Tibial nerve (tissue), 4 donors: ENCODE data around the gene PIEZO1. TPM values are rescaled to one million over a fixed set of nuclear protein-coding genes. Genes with fewer than 3 reads are reported as not detected.

Experiments
- DNase-seq, 2 donors: peaks; one replicate each; pipeline ENCODE4 v3.0.0-alpha.2; 2019; ENCODE audit warnings: low spot score in 2 of 2
- H3K27ac ChIP-seq, 4 donors: fragments of 200-600 bp; sonication (generic) in 3 of 4; one replicate each; pipeline ENCODE4 v1.5.1; 2017 to 2019; ENCODE audit warnings: mild to moderate bottlenecking in 1 of 4
- H3K27me3 ChIP-seq, 2 donors: fragments of 200-600 bp; sonication (generic) in 1 of 2; one replicate each; pipeline versions ENCODE4 v1.5.1 to v1.6.0; 2017 to 2019
- H3K36me3 ChIP-seq, 3 donors: fragments of 200-600 bp; sonication (generic); one replicate each; pipeline ENCODE4 v1.5.1; 2018 to 2019
- H3K4me1 ChIP-seq, 4 donors: fragments of 200-600 bp; sonication (generic) in 3 of 4; one replicate each; pipeline ENCODE4 v1.5.1; 2017 to 2019
- H3K4me3 ChIP-seq, 4 donors: fragments of 200-600 bp; sonication (generic) in 3 of 4; one replicate each; pipeline ENCODE4 v1.5.1; 2017 to 2019; ENCODE audit warnings: mild to moderate bottlenecking in 1 of 4, moderate library complexity in 1 of 4
- H3K9me3 ChIP-seq, 4 donors: fragments of 200-600 bp; sonication (generic) in 3 of 4; one replicate each; pipeline ENCODE4 v1.5.1; 2017 to 2019
- CTCF ChIP-seq, 5 experiments: fragments of 200-600 bp in 3 of 5; fragments of 450-650 bp in 2 of 5; sonication (generic) in 3 of 5; IDR thresholded peaks; one replicate each; pipeline ENCODE4 v1.5.1; 2016 to 2019; ENCODE audit warnings: antibody characterized with exemption in 5 of 5, mild to moderate bottlenecking in 3 of 5, moderate library complexity in 2 of 5
- EP300 ChIP-seq, 2 donors: sonication (generic); formaldehyde crosslinking; IDR thresholded peaks; one replicate each; pipeline ENCODE4 v1.6.1; 2017; ENCODE audit warnings: antibody characterized with exemption in 2 of 2, mild to moderate bottlenecking in 1 of 2
- POLR2A ChIP-seq, 2 donors: fragments of 450-650 bp; IDR thresholded peaks; one replicate each; pipeline ENCODE4 v1.6.1; 2017; ENCODE audit warnings: antibody characterized with exemption in 2 of 2, mild to moderate bottlenecking in 2 of 2, moderate library complexity in 2 of 2
- WGBS, 2 donors: methylation state at CpG; one replicate each; pipeline ENCODE4 v1.1.5; 2018; 5-methylcytosine and 5-hydroxymethylcytosine counted together
- total RNA-seq, 4 donors: library from RNA; depleted of rRNA; stranded (reverse); fragments of >200 nt; gene quantifications; one replicate each; pipeline ENCODE4 v1.1.0, GENCODE V29; 2016

PIEZO1 gene
- total RNA-seq, 4 donors from 2014 or later = 90.5 to 309 (median 165) TPM

- Histone ChIP-seq H3K9me3 (no peaks in the 10 kb centered on the region), H3K4me1 (peaks cover 0 to 17% (median 12%) of the 10 kb centered on the region in 4 donors), H3K4me3 (no peak overlapping the region), H3K27me3 (no peaks in the 10 kb centered on the region), H3K27ac (no peak overlapping the region), H3K36me3 (peaks cover 0 to 39% (median 0%) of the 10 kb centered on the region in 3 donors)
- WGBS, 2 donors = 54 to 63% methylated on average over 8 to 17 of the region's 19 CpGs
- TF ChIP-seq EP300 (IDR thresholded peaks at IDR 0.05) (no peak), CTCF (IDR thresholded peaks at IDR 0.05) (peak; percentile 52 to 75 (median 65))
- no peak for DNase-seq
Measured at GRCh38 chr16:88815901-88816589, 31.0 kb upstream of the PIEZO1 start.

- no peaks in the 10 kb centered on the region for H3K9me3 ChIP-seq
- H3K4me1 ChIP-seq = peaks cover 0 to 25% (median 20%) of the 10 kb centered on the region in 4 donors
- H3K4me3 ChIP-seq = no peak overlapping the region
- no peaks in the 10 kb centered on the region for H3K27me3 ChIP-seq
- TF ChIP-seq EP300 (IDR thresholded peaks at IDR 0.05) = no peak
- TF ChIP-seq CTCF (IDR thresholded peaks at IDR 0.05) = no peak
- TF ChIP-seq POLR2A (IDR thresholded peaks at IDR 0.05) = no peak
- 84 to 87% methylated on average over 8 to 10 of the region's 10 CpGs for WGBS, 2 donors
- H3K36me3 ChIP-seq = peaks cover 0 to 31% (median 0%) of the 10 kb centered on the region in 3 donors
- DNase-seq = no peak
- no peak overlapping the region for H3K27ac ChIP-seq
Measured at GRCh38 chr16:88815227-88815626, 30.2 kb upstream of the PIEZO1 start.

GRCh38 chr16:88814144-88814502 is 29.1 kb upstream of the PIEZO1 start:
- no peak overlapping the region for H3K27ac ChIP-seq
- peaks cover 0 to 35% (median 26%) of the 10 kb centered on the region in 4 donors for H3K4me1 ChIP-seq
- H3K9me3 ChIP-seq = no peaks in the 10 kb centered on the region
- 78 to 89% methylated on average over 13 of the region's 13 CpGs for WGBS, 2 donors
- no peak for DNase-seq
- no peaks in the 10 kb centered on the region for H3K27me3 ChIP-seq
- no peak overlapping the region for H3K4me3 ChIP-seq
- peaks cover 0 to 33% (median 0%) of the 10 kb centered on the region in 3 donors for H3K36me3 ChIP-seq
- TF ChIP-seq CTCF (IDR thresholded peaks at IDR 0.05) = no peak
- no peak for TF ChIP-seq POLR2A (IDR thresholded peaks at IDR 0.05)
- no peak for TF ChIP-seq EP300 (IDR thresholded peaks at IDR 0.05)

- 59 to 60% methylated on average over 26 of the region's 26 CpGs for WGBS, 2 donors
- peak overlapping the region in 1 of 4 donors; percentile 79 for H3K4me3 ChIP-seq
Measured at GRCh38 chr16:88813269-88814143, 28.5 kb upstream of the PIEZO1 start.

More at GRCh38 chr16:88813269-88814143, 28.5 kb upstream of the PIEZO1 start:
- peak overlapping the region in 3 of 4 donors; percentile 91 to 95 (median 95) for H3K27ac ChIP-seq
- peaks cover 0 to 33% (median 0%) of the 10 kb centered on the region in 3 donors for H3K36me3 ChIP-seq
- TF ChIP-seq POLR2A (IDR thresholded peaks at IDR 0.05) (no peak), CTCF (IDR thresholded peaks at IDR 0.05) (no peak), EP300 (IDR thresholded peaks at IDR 0.05) (no peak)
- H3K27me3 ChIP-seq = no peaks in the 10 kb centered on the region
- no peaks in the 10 kb centered on the region for H3K9me3 ChIP-seq
- no peak for DNase-seq
- peaks cover 0 to 35% (median 26%) of the 10 kb centered on the region in 4 donors for H3K4me1 ChIP-seq
